Astrocyte (in vitro differentiated cells and primary cell): Measurements from ENCODE around the gene UMOD. TPM values are rescaled to one million over a fixed set of nuclear protein-coding genes. Genes with fewer than 3 reads are reported as not detected.

Experiments used
- DNase-seq: peaks from one replicate; pipeline ENCODE4 v3.0.0-alpha.2; 2010; ENCODE audit warnings: low read depth
- FAIRE-seq: peaks from 2 replicates; lab custom pipeline; 2011; peaks lifted over from hg19 to GRCh38; lab: Jason Lieb, UNC
- H2AFZ ChIP-seq: 2 replicates; pipeline ENCODE4 v1.6.0; 2012; ENCODE audit warnings: low read depth, low read length, inconsistent platforms
- H3K27ac ChIP-seq: 2 replicates; pipeline ENCODE4 v1.5.1; 2011; ENCODE audit warnings: low read depth, low read length, inconsistent platforms
- H3K27me3 ChIP-seq: 2 replicates; pipeline ENCODE4 v1.6.0; 2011; ENCODE audit warnings: low read length, inconsistent platforms; ENCODE audit not compliant: insufficient read depth
- H3K36me3 ChIP-seq: 2 replicates; pipeline ENCODE4 v1.5.1; 2011; ENCODE audit warnings: low read length, inconsistent platforms; ENCODE audit not compliant: insufficient read depth
- H3K4me1 ChIP-seq: 2 replicates; pipeline ENCODE4 v1.5.1; 2011; ENCODE audit warnings: low read length, inconsistent platforms; ENCODE audit not compliant: insufficient read depth
- H3K4me2 ChIP-seq: 2 replicates; pipeline ENCODE4 v1.6.0; 2012; ENCODE audit warnings: low read length, inconsistent platforms
- H3K4me3 ChIP-seq: 2 replicates; pipeline ENCODE4 v1.5.1; 2011; ENCODE audit warnings: low read depth, mild to moderate bottlenecking, low read length, inconsistent platforms; ENCODE audit not compliant: insufficient read depth
- H3K79me2 ChIP-seq: 2 replicates; pipeline ENCODE4 v1.6.0; 2012; ENCODE audit warnings: mild to moderate bottlenecking, low read length, inconsistent platforms; ENCODE audit not compliant: insufficient read depth
- H3K9ac ChIP-seq: 2 replicates; pipeline ENCODE4 v1.6.0; 2012; ENCODE audit warnings: mild to moderate bottlenecking, low read length, inconsistent platforms
- H3K9me3 ChIP-seq: 2 replicates; pipeline ENCODE4 v1.5.1; 2012; ENCODE audit warnings: low read depth, mild to moderate bottlenecking, low read length, inconsistent platforms; ENCODE audit not compliant: insufficient read depth
- H4K20me1 ChIP-seq: 2 replicates; pipeline ENCODE4 v1.6.0; 2012; ENCODE audit warnings: low read length, inconsistent platforms; ENCODE audit not compliant: insufficient read depth
- H3K27ac Mint-ChIP-seq: one replicate; pipeline ENCODE4 v1.8.0; 2021; ENCODE audit warnings: mild to moderate bottlenecking, mixed read lengths; ENCODE audit not compliant: unreplicated experiment
- H3K27me3 Mint-ChIP-seq: one replicate; pipeline ENCODE4 v1.8.0; 2021; ENCODE audit warnings: low read depth, mixed read lengths; ENCODE audit not compliant: unreplicated experiment
- H3K36me3 Mint-ChIP-seq: one replicate; pipeline ENCODE4 v1.8.0; 2021; ENCODE audit warnings: low read depth, mixed read lengths; ENCODE audit not compliant: unreplicated experiment
- H3K4me1 Mint-ChIP-seq: one replicate; pipeline ENCODE4 v1.8.0; 2021; ENCODE audit warnings: low read depth, mixed read lengths; ENCODE audit not compliant: unreplicated experiment
- H3K4me3 Mint-ChIP-seq: one replicate; pipeline ENCODE4 v1.8.0; 2021; ENCODE audit warnings: mild to moderate bottlenecking, moderate library complexity, mixed read lengths; ENCODE audit not compliant: unreplicated experiment
- H3K9me3 Mint-ChIP-seq: one replicate; pipeline ENCODE4 v1.8.0; 2021; ENCODE audit warnings: mild to moderate bottlenecking, mixed read lengths; ENCODE audit not compliant: unreplicated experiment
- EZH2 ChIP-seq: IDR thresholded peaks from 2 replicates; pipeline ENCODE4 v1.6.1; 2012; ENCODE audit warnings: mild to moderate bottlenecking, low read length, inconsistent platforms; ENCODE audit not compliant: insufficient read depth
- total RNA-seq: library from RNA; stranded (reverse); gene quantifications from 2 replicates; pipeline ENCODE4 v1.2.1, GENCODE V29; 2021
- TF ChIP-seq, protein P1 (sequence below): IDR thresholded peaks from 2 replicates; pipeline ENCODE4 v1.5.1; 2011; ENCODE audit warnings: low read depth, mild to moderate bottlenecking, inconsistent platforms, low read length, moderate library complexity; ENCODE audit not compliant: insufficient read depth

Gene UMOD
- total RNA-seq, 1 donor from 2014 or later, result not detected

DNA sequence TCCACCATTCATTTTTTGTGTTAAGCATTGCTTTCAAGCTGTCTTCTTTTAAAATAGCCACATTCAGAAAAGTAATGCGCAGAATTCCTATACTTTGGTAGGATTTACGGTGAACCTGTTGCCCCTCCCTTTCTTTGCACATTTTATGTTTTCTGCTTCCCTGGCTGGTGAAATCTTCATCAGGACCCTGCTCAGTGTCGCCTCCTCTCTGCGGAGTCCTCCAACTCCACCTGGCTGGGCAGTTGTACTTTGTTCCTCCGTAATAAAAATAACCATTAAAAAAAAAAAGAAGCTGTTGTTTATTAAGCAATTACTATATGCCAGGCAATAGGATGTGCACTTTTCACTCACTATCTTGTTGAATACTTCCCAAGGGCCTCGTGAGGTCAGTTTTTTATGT, 2.9 kb downstream of the UMOD start:
- H3K79me2 ChIP-seq, result no peaks in the 10 kb centered on the region
- H3K4me3 ChIP-seq, result no peak overlapping the region
- Mint-ChIP-seq H3K4me3 (no peak overlapping the region), H3K36me3 (no peaks in the 10 kb centered on the region), H3K27ac (no peak overlapping the region), H3K9me3 (no peaks in the 10 kb centered on the region), H3K4me1 (no peaks in the 10 kb centered on the region), H3K27me3 (peaks cover 13% of the 10 kb centered on the region)
- H3K36me3 ChIP-seq, result no peaks in the 10 kb centered on the region
- no peaks in the 10 kb centered on the region for H3K4me1 ChIP-seq
- no peak overlapping the region for H3K27ac ChIP-seq
- DNase-seq (no peak), FAIRE-seq (no peak)
- no peaks in the 10 kb centered on the region for H3K27me3 ChIP-seq
- TF ChIP-seq, protein P1, sequence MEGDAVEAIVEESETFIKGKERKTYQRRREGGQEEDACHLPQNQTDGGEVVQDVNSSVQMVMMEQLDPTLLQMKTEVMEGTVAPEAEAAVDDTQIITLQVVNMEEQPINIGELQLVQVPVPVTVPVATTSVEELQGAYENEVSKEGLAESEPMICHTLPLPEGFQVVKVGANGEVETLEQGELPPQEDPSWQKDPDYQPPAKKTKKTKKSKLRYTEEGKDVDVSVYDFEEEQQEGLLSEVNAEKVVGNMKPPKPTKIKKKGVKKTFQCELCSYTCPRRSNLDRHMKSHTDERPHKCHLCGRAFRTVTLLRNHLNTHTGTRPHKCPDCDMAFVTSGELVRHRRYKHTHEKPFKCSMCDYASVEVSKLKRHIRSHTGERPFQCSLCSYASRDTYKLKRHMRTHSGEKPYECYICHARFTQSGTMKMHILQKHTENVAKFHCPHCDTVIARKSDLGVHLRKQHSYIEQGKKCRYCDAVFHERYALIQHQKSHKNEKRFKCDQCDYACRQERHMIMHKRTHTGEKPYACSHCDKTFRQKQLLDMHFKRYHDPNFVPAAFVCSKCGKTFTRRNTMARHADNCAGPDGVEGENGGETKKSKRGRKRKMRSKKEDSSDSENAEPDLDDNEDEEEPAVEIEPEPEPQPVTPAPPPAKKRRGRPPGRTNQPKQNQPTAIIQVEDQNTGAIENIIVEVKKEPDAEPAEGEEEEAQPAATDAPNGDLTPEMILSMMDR, result no peak
- TF ChIP-seq EZH2, result no peak
- H3K4me2 ChIP-seq, result no peak overlapping the region
- H3K9me3 ChIP-seq, result no peaks in the 10 kb centered on the region
- no peak overlapping the region for H2AFZ ChIP-seq
- H3K9ac ChIP-seq, result no peak overlapping the region
- no peaks in the 10 kb centered on the region for H4K20me1 ChIP-seq

DNA sequence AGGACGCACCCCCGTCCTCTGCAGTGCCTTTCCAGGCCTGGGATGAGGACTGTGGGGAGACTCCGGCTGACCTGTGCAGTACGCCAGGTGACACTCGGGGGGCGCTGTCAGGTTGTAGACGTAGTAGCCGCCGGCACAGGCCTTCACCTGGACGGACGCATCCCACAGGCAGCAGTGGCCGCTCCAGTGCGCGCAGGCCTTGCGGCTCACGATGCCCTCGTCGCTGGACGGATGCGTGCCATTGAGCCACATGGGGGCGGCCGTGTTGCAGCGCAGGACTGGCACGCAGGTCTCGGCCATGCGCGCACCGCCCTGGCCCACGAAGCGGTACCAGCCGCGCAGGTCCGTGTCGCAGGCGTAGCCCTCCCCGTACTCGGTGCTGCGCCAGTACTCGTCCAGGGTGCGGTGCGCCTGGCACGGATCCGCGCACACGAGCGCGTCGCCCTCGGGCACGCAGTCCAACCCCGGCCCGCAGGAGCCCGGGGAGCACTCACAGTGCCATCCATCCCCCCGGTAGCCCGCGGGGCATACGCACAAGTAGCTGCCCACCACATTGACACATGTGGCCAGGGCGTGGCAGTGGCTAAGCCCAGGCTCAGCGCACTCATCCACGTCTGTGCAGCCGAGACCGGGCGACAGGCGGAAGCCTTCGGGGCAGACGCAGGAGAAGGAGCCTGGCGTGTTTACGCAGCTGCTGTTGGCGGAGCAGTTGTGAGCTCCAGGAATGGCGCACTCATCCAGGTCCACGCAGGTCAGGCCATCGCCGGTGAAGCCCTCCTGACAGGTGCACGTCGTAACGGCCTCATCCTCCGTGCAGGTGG, 3.9 kb downstream of the UMOD start:
- Histone ChIP-seq H3K27me3 (no peaks in the 10 kb centered on the region), H3K9me3 (no peaks in the 10 kb centered on the region), H3K79me2 (no peaks in the 10 kb centered on the region), H4K20me1 (no peaks in the 10 kb centered on the region), H3K9ac (no peak overlapping the region), H2AFZ (no peak overlapping the region), H3K36me3 (no peaks in the 10 kb centered on the region), H3K4me3 (no peak overlapping the region), H3K27ac (no peak overlapping the region), H3K4me1 (no peaks in the 10 kb centered on the region), H3K4me2 (no peak overlapping the region)
- Mint-ChIP-seq H3K27ac (no peak overlapping the region), H3K4me3 (no peak overlapping the region), H3K4me1 (no peaks in the 10 kb centered on the region), H3K27me3 (peaks cover 14% of the 10 kb centered on the region), H3K9me3 (no peaks in the 10 kb centered on the region), H3K36me3 (no peaks in the 10 kb centered on the region)
- TF ChIP-seq, protein P1, result no peak
- TF ChIP-seq EZH2, result no peak
- no peak for DNase-seq
- FAIRE-seq, result no peak

DNA sequence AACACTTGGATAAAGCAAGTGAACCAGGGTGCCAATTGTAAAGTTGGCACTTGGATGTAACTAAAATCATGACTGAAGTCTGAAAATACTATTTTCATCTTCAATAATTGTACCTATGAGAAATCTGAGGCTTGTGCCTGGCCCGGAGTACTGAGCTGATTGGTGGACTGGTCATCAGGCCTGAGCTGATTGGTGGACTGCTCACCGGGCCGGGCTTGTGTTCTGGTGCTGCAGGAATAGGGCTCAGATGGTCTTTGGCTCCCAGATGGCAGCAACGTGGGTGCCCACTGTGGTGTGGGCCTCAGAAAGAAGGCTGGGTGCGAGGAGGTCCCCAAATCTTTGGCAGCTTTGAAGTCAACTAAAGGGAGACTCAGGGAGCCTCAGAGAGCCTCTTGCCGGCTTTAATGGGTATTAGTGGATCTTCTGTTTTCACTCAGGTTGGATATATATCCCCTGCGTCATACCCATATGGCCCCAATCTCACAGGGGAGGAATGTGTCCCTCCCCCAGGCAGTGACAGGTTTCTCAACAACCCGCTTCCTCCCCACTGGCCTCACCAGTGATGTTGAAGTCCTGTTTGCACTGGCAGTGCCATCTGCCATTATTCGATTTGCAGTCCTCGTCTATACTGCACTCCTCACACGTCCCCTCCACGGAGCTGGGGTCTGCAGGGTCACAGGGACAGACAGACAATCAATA, 4.7 kb downstream of the UMOD start:
- Histone ChIP-seq H3K9ac (no peak overlapping the region), H3K79me2 (no peaks in the 10 kb centered on the region), H3K9me3 (no peaks in the 10 kb centered on the region), H3K27me3 (no peaks in the 10 kb centered on the region), H2AFZ (no peak overlapping the region), H3K36me3 (no peaks in the 10 kb centered on the region), H3K4me1 (no peaks in the 10 kb centered on the region), H3K4me3 (no peak overlapping the region), H4K20me1 (no peaks in the 10 kb centered on the region), H3K27ac (no peak overlapping the region), H3K4me2 (no peak overlapping the region)
- DNase-seq, result no peak
- Mint-ChIP-seq H3K27ac (peak overlapping the region; percentile 58), H3K36me3 (no peaks in the 10 kb centered on the region), H3K4me3 (no peak overlapping the region), H3K27me3 (peaks cover 13% of the 10 kb centered on the region), H3K9me3 (no peaks in the 10 kb centered on the region), H3K4me1 (no peaks in the 10 kb centered on the region)
- TF ChIP-seq, protein P1, result no peak
- no peak for TF ChIP-seq EZH2
- no peak for FAIRE-seq
